ENCODE measurements around the gene GAB1. TPM values are rescaled to one million over a fixed set of nuclear protein-coding genes. Genes with fewer than 3 reads are reported as not detected.

The GAB1 gene
- total and polyA plus RNA-seq, 2 of the 8 experiments (the other 6 are each of a cell fraction or from before 2014, with no cell fraction given), result 6.8 to 21.3 TPM

DNA sequence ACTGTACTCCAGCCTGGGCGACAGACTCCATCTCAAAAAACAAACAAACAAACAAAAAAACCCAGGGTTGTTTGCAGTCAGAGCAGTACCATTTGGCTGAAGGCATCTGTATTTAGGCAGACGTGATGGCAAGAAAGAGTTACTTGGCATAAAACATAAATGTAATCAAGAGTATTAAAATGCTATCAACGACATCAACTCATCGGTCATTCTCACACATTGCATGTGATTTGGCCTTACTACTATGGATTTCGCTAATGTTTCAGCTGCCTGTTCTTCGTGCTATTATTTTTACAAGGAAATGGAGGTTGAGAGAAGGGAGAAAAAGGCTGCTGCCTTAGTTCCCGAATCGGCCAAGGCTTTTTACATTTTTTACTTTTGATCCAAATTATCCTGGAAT lies 161.3 kb downstream of the GAB1 start:
- Histone ChIP-seq H2BK15ac (ENCODE audit: low read length) (no peak overlapping the region), H3K79me2 (ENCODE audit: control insufficient read depth in 1 of 2, insufficient read depth in 2 of 2, low read length in 2 of 2) (no peaks in the 10 kb centered on the region), H4K8ac (ENCODE audit: extremely low read depth, insufficient read depth, low read length) (no peak overlapping the region), H3K18ac (ENCODE audit: extremely low read depth, low read length) (no peak overlapping the region), H4K5ac (ENCODE audit: insufficient read length, low read depth, low read length) (no peak overlapping the region), H3K14ac (ENCODE audit: insufficient read length) (no peak overlapping the region), H3K23ac (ENCODE audit: insufficient read length) (no peak overlapping the region), H2AK5ac (ENCODE audit: low read depth, low read length) (no peak overlapping the region), H2BK12ac (ENCODE audit: low read depth, low read length) (no peak overlapping the region), H3K56ac (replicated peaks; ENCODE audit: insufficient read length, low read depth, low read length) (no peak overlapping the region), H2BK5ac (ENCODE audit: low read depth, low read length) (no peak overlapping the region), H3K4me2 (ENCODE audit: insufficient read depth in 1 of 2, low read depth in 2 of 2, low read length in 2 of 2) (no peak overlapping the region), H3K27ac (ENCODE audit: low read depth, low read length) (no peak overlapping the region), H3K4ac (replicated peaks; ENCODE audit: insufficient read length, low read depth, low read length) (no peak overlapping the region), H3K23me2 (ENCODE audit: low read depth, low read length) (no peaks in the 10 kb centered on the region), H3K4me1 (replicated peaks in 1 of 4; ENCODE audit: control insufficient read depth in 3 of 4, insufficient read depth in 4 of 4, low read length in 3 of 4) (no peaks in the 10 kb centered on the region), H2BK20ac (ENCODE audit: low read length) (no peak overlapping the region), H3K36me3 (ENCODE audit: control insufficient read depth in 2 of 4, insufficient read depth in 4 of 4, low read length in 3 of 4) (no peaks in the 10 kb centered on the region), H2BK120ac (replicated peaks; ENCODE audit: low read depth, low read length) (no peak overlapping the region), H2AFZ (ENCODE audit: low read length) (no peak overlapping the region), H3K27me3 (replicated peaks in 1 of 4; ENCODE audit: control insufficient read depth in 3 of 4, extremely low read depth in 1 of 4, insufficient read depth in 3 of 4, low read length in 3 of 4) (no peaks in the 10 kb centered on the region), H3K9me3 (ENCODE audit: insufficient read depth in 2 of 2, low read depth in 1 of 2, low read length in 1 of 2) (no peaks in the 10 kb centered on the region), H3K9ac (replicated peaks in 1 of 4; ENCODE audit: extremely low read depth in 1 of 4, low read depth in 3 of 4, low read length in 3 of 4) (no peak overlapping the region), H3K79me1 (ENCODE audit: low read depth, low read length) (no peaks in the 10 kb centered on the region), H3K4me3 (ENCODE audit: extremely low read depth in 1 of 4, insufficient read depth in 2 of 4, low read depth in 3 of 4, low read length in 4 of 4) (no peak overlapping the region), H4K91ac (replicated peaks; ENCODE audit: insufficient read length, low read length) (no peak overlapping the region), H4K20me1 (replicated peaks in 1 of 2; ENCODE audit: control insufficient read depth in 1 of 2, insufficient read depth in 2 of 2, low read length in 2 of 2) (no peaks in the 10 kb centered on the region)
- DNase-seq (ENCODE audit: low read depth in 1 of 2, low spot score in 2 of 2) (no peak), FAIRE-seq (no peak)
- WGBS, 2 experiments (ENCODE audit: extremely low coverage in 1 of 2, insufficient coverage in 1 of 2, insufficient read length in 1 of 2, insufficient replicate concordance in 2 of 2, low coverage in 1 of 2, low lambda C conversion rate in 2 of 2, missing lambda C conversion rate in 1 of 2), result 94% methylated on average over 8 of the region's 8 CpGs; no CpG with 5 or more reads in 1 of the 2 experiments
- ChIA-PET POLR2A (ENCODE audit: partially characterized antibody) (no interaction called here), CTCF (ENCODE audit: partially characterized antibody) (no interaction called here)
- no peak for TF ChIP-seq SP1 (IDR thresholded peaks at IDR 0.05; ENCODE audit: low read depth, low read length)
- no peak for TF ChIP-seq SRF (IDR thresholded peaks at IDR 0.05; ENCODE audit: low read depth, low read length)
- TF ChIP-seq NRF1 (IDR thresholded peaks at IDR 0.05; ENCODE audit: low read depth, low read length), result no peak
- TF ChIP-seq GABPA (IDR thresholded peaks at IDR 0.05; ENCODE audit: borderline replicate concordance, insufficient read depth, low read length), result no peak
- TF ChIP-seq JUN (IDR thresholded peaks at IDR 0.05; ENCODE audit: low read depth, low read length), result no peak
- no peak for TF ChIP-seq CHD2 (IDR thresholded peaks at IDR 0.05; ENCODE audit: low read length)
- no peak for TF ChIP-seq RBBP5 (IDR thresholded peaks at IDR 0.05; ENCODE audit: borderline replicate concordance, low read depth, low read length)
- no peak for TF ChIP-seq HDAC2 (IDR thresholded peaks at IDR 0.05; ENCODE audit: borderline replicate concordance in 1 of 2, low read depth in 2 of 2, low read length in 2 of 2)
- no peak for TF ChIP-seq FOSL1 (IDR thresholded peaks at IDR 0.05; ENCODE audit: insufficient read depth, low read depth, low read length)
- no peak for TF ChIP-seq NANOG (IDR thresholded peaks at IDR 0.05; ENCODE audit: insufficient read depth, low read depth, low read length, poor library complexity, severe bottlenecking)
- no peak for TF ChIP-seq TBP (IDR thresholded peaks at IDR 0.05; ENCODE audit: low read depth, low read length)
- no peak for TF ChIP-seq SP4 (IDR thresholded peaks at IDR 0.05; ENCODE audit: low read length)
- no peak for TF ChIP-seq BRCA1 (IDR thresholded peaks at IDR 0.05; ENCODE audit: low read depth, low read length)
- TF ChIP-seq, protein P1, sequence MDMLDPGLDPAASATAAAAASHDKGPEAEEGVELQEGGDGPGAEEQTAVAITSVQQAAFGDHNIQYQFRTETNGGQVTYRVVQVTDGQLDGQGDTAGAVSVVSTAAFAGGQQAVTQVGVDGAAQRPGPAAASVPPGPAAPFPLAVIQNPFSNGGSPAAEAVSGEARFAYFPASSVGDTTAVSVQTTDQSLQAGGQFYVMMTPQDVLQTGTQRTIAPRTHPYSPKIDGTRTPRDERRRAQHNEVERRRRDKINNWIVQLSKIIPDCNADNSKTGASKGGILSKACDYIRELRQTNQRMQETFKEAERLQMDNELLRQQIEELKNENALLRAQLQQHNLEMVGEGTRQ (IDR thresholded peaks at IDR 0.05; ENCODE audit: low read length), result no peak
- no peak for TF ChIP-seq TAF1 (IDR thresholded peaks at IDR 0.05; ENCODE audit: low read depth, low read length)
